H1 (cell line): ENCODE measurements around the gene OR52K2.

Source experiments
- CTCF ChIP-seq, 3 experiments: IDR thresholded peaks; 1 replicate in 2 of 3; 2 replicates in 1 of 3; pipeline versions ENCODE4 v1.5.1 to v1.6.1; 2011; ENCODE audit warnings: low read length in 3 of 3, mild to moderate bottlenecking in 3 of 3, inconsistent platforms in 2 of 3, low read depth in 1 of 3, moderate library complexity in 1 of 3; ENCODE audit not compliant: insufficient read depth in 1 of 3; ENCODE audit errors: control extremely low read depth in 1 of 3
- EP300 ChIP-seq, 2 experiments: IDR thresholded peaks; 1 replicate in 1 of 2; 2 replicates in 1 of 2; pipeline ENCODE4 v1.6.1; 2011 to 2012; ENCODE audit warnings: low read depth in 2 of 2, low read length in 2 of 2, mild to moderate bottlenecking in 2 of 2, borderline replicate concordance in 1 of 2, inconsistent platforms in 1 of 2, moderate library complexity in 1 of 2
- JUN ChIP-seq: IDR thresholded peaks from 2 replicates; pipeline ENCODE4 v1.6.1; 2011; ENCODE audit warnings: low read depth, mild to moderate bottlenecking, improper control_type of control experiment, low read length
- ZNF274 ChIP-seq: IDR thresholded peaks from 2 replicates; pipeline ENCODE4 v1.7.0; 2012; ENCODE audit warnings: low read length, borderline replicate concordance; ENCODE audit errors: extremely low read depth
- TF ChIP-seq, protein P1 (sequence below): IDR thresholded peaks from 2 replicates; pipeline ENCODE4 v1.6.1; 2011; ENCODE audit warnings: low read length, improper control_type of control experiment
- TF ChIP-seq, protein P2 (sequence below): IDR thresholded peaks from 2 replicates; pipeline ENCODE4 v1.6.1; 2012; ENCODE audit warnings: inconsistent platforms

- TF ChIP-seq, protein P1, sequence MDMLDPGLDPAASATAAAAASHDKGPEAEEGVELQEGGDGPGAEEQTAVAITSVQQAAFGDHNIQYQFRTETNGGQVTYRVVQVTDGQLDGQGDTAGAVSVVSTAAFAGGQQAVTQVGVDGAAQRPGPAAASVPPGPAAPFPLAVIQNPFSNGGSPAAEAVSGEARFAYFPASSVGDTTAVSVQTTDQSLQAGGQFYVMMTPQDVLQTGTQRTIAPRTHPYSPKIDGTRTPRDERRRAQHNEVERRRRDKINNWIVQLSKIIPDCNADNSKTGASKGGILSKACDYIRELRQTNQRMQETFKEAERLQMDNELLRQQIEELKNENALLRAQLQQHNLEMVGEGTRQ, result no peak
- TF ChIP-seq ZNF274, result no peak
- no peak for TF ChIP-seq CTCF (IDR thresholded peaks at IDR 0.05; ENCODE audit: control extremely low read depth in 1 of 3, insufficient read depth in 1 of 3, low read depth in 1 of 3, low read length in 3 of 3)
- no peak for TF ChIP-seq EP300 (IDR thresholded peaks at IDR 0.05; ENCODE audit: borderline replicate concordance in 1 of 2, low read depth in 2 of 2, low read length in 2 of 2)
- TF ChIP-seq, protein P2, sequence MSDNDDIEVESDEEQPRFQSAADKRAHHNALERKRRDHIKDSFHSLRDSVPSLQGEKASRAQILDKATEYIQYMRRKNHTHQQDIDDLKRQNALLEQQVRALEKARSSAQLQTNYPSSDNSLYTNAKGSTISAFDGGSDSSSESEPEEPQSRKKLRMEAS, result no peak
- no peak for TF ChIP-seq JUN
Measured at GRCh38 chr11:4436411-4436810, 12.7 kb upstream of the OR52K2 start.
